ENCODE measurements around the gene LSM12. TPM values are rescaled to one million over a fixed set of nuclear protein-coding genes. Genes with fewer than 3 reads are reported as not detected.

LSM12 gene
- polyA plus RNA-seq, 1 of the 3 experiments (the other 2 are of a cell fraction) = 26.6 TPM

GRCh38 chr17:44039829-44040635 is 26.4 kb downstream of the LSM12 start:
- POLR2A ChIA-PET = interaction anchor here (0.5 kb wide), 1 partner anchor 31 kb away, joined by 4 read pairs; no protein-coding TSS in a partner anchor
- DNase-seq = no peak
- Histone ChIP-seq H3F3A (replicated peaks; ENCODE audit: insufficient read depth) (peaks cover 28% of the 10 kb centered on the region), H3K27ac (ENCODE audit: low read depth in 2 of 2, low read length in 1 of 2) (no peak overlapping the region), H3K9me2 (no peaks in the 10 kb centered on the region), H3K36me3 (replicated peaks in 1 of 2; ENCODE audit: control insufficient read depth in 1 of 2, insufficient read depth in 2 of 2, low read length in 1 of 2) (peaks cover 22 to 32% of the 10 kb centered on the region in 2 experiments), H3K79me2 (ENCODE audit: insufficient read depth) (peaks cover 72% of the 10 kb centered on the region), H4K20me1 (ENCODE audit: insufficient read depth) (peaks cover 44% of the 10 kb centered on the region), H3K4me1 (ENCODE audit: control insufficient read depth in 1 of 2, insufficient read depth in 2 of 2, low read depth in 1 of 2, low read length in 1 of 2) (peaks cover 0 to 7% of the 10 kb centered on the region in 2 experiments; a peak in 2 of 4 replicates), H3K4me2 (0 out of 2 replicates have a peak overlapping the region, but pooled peaks have one; percentile 23), H3K27me3 (ENCODE audit: insufficient read depth) (no peaks in the 10 kb centered on the region), H3K9me3 (no peaks in the 10 kb centered on the region), H3K4me3 (ENCODE audit: low read depth in 2 of 2, low read length in 1 of 2) (no peak overlapping the region), H2AFZ (ENCODE audit: low read depth) (no peak overlapping the region), H3K9ac (no peak overlapping the region)
- WGBS (ENCODE audit: low lambda C conversion rate) = 84% methylated on average over 6 of the region's 6 CpGs
- TF ChIP-seq, protein P1, sequence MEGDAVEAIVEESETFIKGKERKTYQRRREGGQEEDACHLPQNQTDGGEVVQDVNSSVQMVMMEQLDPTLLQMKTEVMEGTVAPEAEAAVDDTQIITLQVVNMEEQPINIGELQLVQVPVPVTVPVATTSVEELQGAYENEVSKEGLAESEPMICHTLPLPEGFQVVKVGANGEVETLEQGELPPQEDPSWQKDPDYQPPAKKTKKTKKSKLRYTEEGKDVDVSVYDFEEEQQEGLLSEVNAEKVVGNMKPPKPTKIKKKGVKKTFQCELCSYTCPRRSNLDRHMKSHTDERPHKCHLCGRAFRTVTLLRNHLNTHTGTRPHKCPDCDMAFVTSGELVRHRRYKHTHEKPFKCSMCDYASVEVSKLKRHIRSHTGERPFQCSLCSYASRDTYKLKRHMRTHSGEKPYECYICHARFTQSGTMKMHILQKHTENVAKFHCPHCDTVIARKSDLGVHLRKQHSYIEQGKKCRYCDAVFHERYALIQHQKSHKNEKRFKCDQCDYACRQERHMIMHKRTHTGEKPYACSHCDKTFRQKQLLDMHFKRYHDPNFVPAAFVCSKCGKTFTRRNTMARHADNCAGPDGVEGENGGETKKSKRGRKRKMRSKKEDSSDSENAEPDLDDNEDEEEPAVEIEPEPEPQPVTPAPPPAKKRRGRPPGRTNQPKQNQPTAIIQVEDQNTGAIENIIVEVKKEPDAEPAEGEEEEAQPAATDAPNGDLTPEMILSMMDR (IDR thresholded peaks at IDR 0.05) = no peak
- TF ChIP-seq, protein P2, sequence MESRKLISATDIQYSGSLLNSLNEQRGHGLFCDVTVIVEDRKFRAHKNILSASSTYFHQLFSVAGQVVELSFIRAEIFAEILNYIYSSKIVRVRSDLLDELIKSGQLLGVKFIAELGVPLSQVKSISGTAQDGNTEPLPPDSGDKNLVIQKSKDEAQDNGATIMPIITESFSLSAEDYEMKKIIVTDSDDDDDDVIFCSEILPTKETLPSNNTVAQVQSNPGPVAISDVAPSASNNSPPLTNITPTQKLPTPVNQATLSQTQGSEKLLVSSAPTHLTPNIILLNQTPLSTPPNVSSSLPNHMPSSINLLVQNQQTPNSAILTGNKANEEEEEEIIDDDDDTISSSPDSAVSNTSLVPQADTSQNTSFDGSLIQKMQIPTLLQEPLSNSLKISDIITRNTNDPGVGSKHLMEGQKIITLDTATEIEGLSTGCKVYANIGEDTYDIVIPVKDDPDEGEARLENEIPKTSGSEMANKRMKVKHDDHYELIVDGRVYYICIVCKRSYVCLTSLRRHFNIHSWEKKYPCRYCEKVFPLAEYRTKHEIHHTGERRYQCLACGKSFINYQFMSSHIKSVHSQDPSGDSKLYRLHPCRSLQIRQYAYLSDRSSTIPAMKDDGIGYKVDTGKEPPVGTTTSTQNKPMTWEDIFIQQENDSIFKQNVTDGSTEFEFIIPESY (IDR thresholded peaks at IDR 0.05; ENCODE audit: borderline replicate concordance, low read depth) = no peak
- no peak for TF ChIP-seq SIN3A (IDR thresholded peaks at IDR 0.05; ENCODE audit: borderline replicate concordance, low read depth, low read length)
- TF ChIP-seq RCOR1 (IDR thresholded peaks at IDR 0.05; ENCODE audit: low read length) = no peak
- no peak for TF ChIP-seq GABPA (IDR thresholded peaks at IDR 0.05; ENCODE audit: low read depth)
- no peak for TF ChIP-seq MAX (IDR thresholded peaks at IDR 0.05; ENCODE audit: low read depth)
- CTCF ChIA-PET = interaction anchor here (0.8 to 5.3 kb wide), 14 partner anchors 11 to 163 kb away, joined by 3 to 52 read pairs (median 8); no protein-coding TSS in a partner anchor

GRCh38 chr17:44038604-44039011 is 27.9 kb downstream of the LSM12 start:
- DNase-seq = peak; percentile 51
- 79% methylated on average over 3 of the region's 3 CpGs for WGBS (ENCODE audit: low lambda C conversion rate)
- Histone ChIP-seq H3F3A (replicated peaks; ENCODE audit: insufficient read depth) (peaks cover 16% of the 10 kb centered on the region), H3K4me3 (ENCODE audit: low read depth in 2 of 2, low read length in 1 of 2) (no peak overlapping the region), H3K9ac (no peak overlapping the region), H3K9me2 (no peaks in the 10 kb centered on the region), H3K4me2 (no peak overlapping the region), H3K9me3 (no peaks in the 10 kb centered on the region), H4K20me1 (ENCODE audit: insufficient read depth) (peaks cover 30% of the 10 kb centered on the region), H3K4me1 (ENCODE audit: control insufficient read depth in 1 of 2, insufficient read depth in 2 of 2, low read depth in 1 of 2, low read length in 1 of 2) (peaks cover 0 to 7% of the 10 kb centered on the region in 2 experiments; a peak in 2 of 4 replicates), H3K27ac (ENCODE audit: low read depth in 2 of 2, low read length in 1 of 2) (no peak overlapping the region), H3K36me3 (replicated peaks in 1 of 2; ENCODE audit: control insufficient read depth in 1 of 2, insufficient read depth in 2 of 2, low read length in 1 of 2) (peaks cover 30 to 40% of the 10 kb centered on the region in 2 experiments), H3K27me3 (ENCODE audit: insufficient read depth) (no peaks in the 10 kb centered on the region), H3K79me2 (ENCODE audit: insufficient read depth) (peaks cover 57% of the 10 kb centered on the region), H2AFZ (ENCODE audit: low read depth) (no peak overlapping the region)
- TF ChIP-seq CHD2 (IDR thresholded peaks at IDR 0.05; ENCODE audit: low read length, partially characterized antibody) (peak; percentile 37), TAF1 (IDR thresholded peaks at IDR 0.05; ENCODE audit: borderline replicate concordance, low read depth, low read length) (no peak), MAX (IDR thresholded peaks at IDR 0.05; ENCODE audit: low read depth) (no peak), EP300 (IDR thresholded peaks at IDR 0.05; ENCODE audit: borderline replicate concordance in 1 of 2, low read depth in 1 of 2, low read length in 1 of 2) (peak in 1 of 2 experiments; percentile 48; a peak in 1 of 4 replicates), RCOR1 (IDR thresholded peaks at IDR 0.05; ENCODE audit: low read length) (peak; percentile 92)
- TF ChIP-seq, protein P3, sequence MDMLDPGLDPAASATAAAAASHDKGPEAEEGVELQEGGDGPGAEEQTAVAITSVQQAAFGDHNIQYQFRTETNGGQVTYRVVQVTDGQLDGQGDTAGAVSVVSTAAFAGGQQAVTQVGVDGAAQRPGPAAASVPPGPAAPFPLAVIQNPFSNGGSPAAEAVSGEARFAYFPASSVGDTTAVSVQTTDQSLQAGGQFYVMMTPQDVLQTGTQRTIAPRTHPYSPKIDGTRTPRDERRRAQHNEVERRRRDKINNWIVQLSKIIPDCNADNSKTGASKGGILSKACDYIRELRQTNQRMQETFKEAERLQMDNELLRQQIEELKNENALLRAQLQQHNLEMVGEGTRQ (IDR thresholded peaks at IDR 0.05; ENCODE audit: borderline replicate concordance, low read depth, low read length) = no peak
- ChIA-PET POLR2A (interaction anchor here (0.5 kb wide), 1 partner anchor 62 kb away, joined by 3 read pairs; no protein-coding TSS in a partner anchor), CTCF (interaction anchor here (0.7 to 2.1 kb wide), 6 partner anchors 11 to 165 kb away, joined by 3 to 6 read pairs (median 4); no protein-coding TSS in a partner anchor)
